K562 (cell line): ENCODE data around the gene ANO7. TPM values are rescaled to one million over a fixed set of nuclear protein-coding genes. Genes with fewer than 3 reads are reported as not detected.

Experiments
- ADNP ChIP-seq: fragments of 200-800 bp; sonication (Bioruptor generic); IDR thresholded peaks from 2 replicates; pipeline ENCODE4 v1.6.1; 2016; ENCODE audit warnings: missing genetic modification characterization, missing compliant biosample characterization
- ARID2 ChIP-seq: fragments of 450-650 bp; IDR thresholded peaks from 2 replicates; pipeline ENCODE4 v1.6.1; 2017; ENCODE audit warnings: antibody characterized with exemption, mild to moderate bottlenecking
- ATF6 ChIP-seq: sonication (generic); formaldehyde crosslinking; IDR thresholded peaks from 2 replicates; pipeline ENCODE4 v1.4.0; 2020; ENCODE audit warnings: mild to moderate bottlenecking, missing genetic modification reagents
- CAMTA2 ChIP-seq: fragments of 250-450 bp; sonication (Bioruptor Pico); conservative IDR thresholded peaks from 2 replicates; pipeline ENCODE4 v1.5.1; 2022
- EP400 ChIP-seq: fragments of 450-650 bp; IDR thresholded peaks from 2 replicates; pipeline ENCODE4 v1.6.1; 2017; ENCODE audit warnings: antibody characterized with exemption, mild to moderate bottlenecking, moderate library complexity
- ETS2 ChIP-seq: IDR thresholded peaks from 2 replicates; pipeline ENCODE4 v1.6.1; 2016; ENCODE audit warnings: borderline replicate concordance, missing genetic modification characterization, mild to moderate bottlenecking, moderate library complexity, missing compliant biosample characterization; ENCODE audit not compliant: poor library complexity, severe bottlenecking
- NR4A1 ChIP-seq, 2 experiments: fragments of 250-450 bp in 1 of 2; fragments of 450-650 bp in 1 of 2; sonication (Bioruptor Pico) in 1 of 2; IDR thresholded peaks; 2 replicates each; pipeline versions ENCODE4 v1.4.0 to v1.6.1; 2016 to 2020; ENCODE audit warnings: mild to moderate bottlenecking in 2 of 2, missing compliant biosample characterization in 1 of 2, missing genetic modification characterization in 1 of 2, moderate library complexity in 1 of 2
- PML ChIP-seq: IDR thresholded peaks from 2 replicates; pipeline ENCODE4 v1.6.1; 2012; ENCODE audit warnings: low read length, inconsistent platforms
- POLR2AphosphoS2 ChIP-seq: IDR thresholded peaks from 2 replicates; pipeline ENCODE4 v1.6.1; 2012; ENCODE audit warnings: low read length, improper control_type of control experiment
- PTTG1 ChIP-seq: fragments of 450-650 bp; IDR thresholded peaks from 2 replicates; pipeline ENCODE4 v1.6.1; 2016; ENCODE audit warnings: low read depth, mild to moderate bottlenecking, missing genetic modification characterization, missing compliant biosample characterization
- RBM39 ChIP-seq: fragments of 200-400 bp; formaldehyde crosslinking; optimal IDR thresholded peaks from 2 replicates; pipeline ENCODE3; 2018; ENCODE audit warnings: low read depth, low read length
- SAP30 ChIP-seq: fragments of 200-600 bp; sonication (generic); IDR thresholded peaks from 2 replicates; pipeline ENCODE4 v1.6.1; 2012; ENCODE audit warnings: borderline replicate concordance, low read depth, mild to moderate bottlenecking, moderate library complexity, low read length, control low read depth, inconsistent platforms; ENCODE audit not compliant: insufficient read depth, poor library complexity, severe bottlenecking
- SIN3B ChIP-seq: fragments of 450-650 bp; IDR thresholded peaks from 2 replicates; pipeline ENCODE4 v1.6.1; 2017; ENCODE audit warnings: low read depth, mild to moderate bottlenecking, moderate library complexity
- SMARCE1 ChIP-seq: fragments of 450-650 bp; IDR thresholded peaks from 2 replicates; pipeline ENCODE4 v1.7.1; 2016; ENCODE audit warnings: mild to moderate bottlenecking
- SNIP1 ChIP-seq: fragments of 450-650 bp; IDR thresholded peaks from 2 replicates; pipeline ENCODE4 v1.7.1; 2017; ENCODE audit warnings: low read depth, mild to moderate bottlenecking
- SRSF7 ChIP-seq: fragments of 200-400 bp; formaldehyde crosslinking; optimal IDR thresholded peaks from 2 replicates; pipeline ENCODE3; 2017; ENCODE audit warnings: mild to moderate bottlenecking, low read depth, low read length
- TAF1 ChIP-seq: IDR thresholded peaks from 2 replicates; pipeline ENCODE4 v1.6.1; 2011; ENCODE audit warnings: mild to moderate bottlenecking, low read length, moderate library complexity; ENCODE audit not compliant: insufficient read depth, control insufficient read depth, severe bottlenecking; ENCODE audit errors: extremely low read depth
- TCFL5 ChIP-seq: fragments of 250-450 bp; sonication (Bioruptor Pico); conservative IDR thresholded peaks from 2 replicates; pipeline ENCODE4 v1.6.1; 2021; ENCODE audit warnings: mild to moderate bottlenecking, moderate library complexity, matching md5 sums
- ZFX ChIP-seq: sonication (generic); formaldehyde crosslinking; IDR thresholded peaks from 2 replicates; pipeline ENCODE4 v1.8.0; 2022; ENCODE audit warnings: mild to moderate bottlenecking, missing genetic modification reagents, moderate library complexity
- ZNF217 ChIP-seq: sonication (generic); formaldehyde crosslinking; IDR thresholded peaks from 2 replicates; pipeline ENCODE4 v1.8.0; 2022; ENCODE audit warnings: mild to moderate bottlenecking, missing genetic modification reagents
- ZNF77 ChIP-seq: fragments of 250-450 bp; sonication (Bioruptor Pico); IDR thresholded peaks from 2 replicates; pipeline ENCODE4 v1.5.0; 2020
- ZNF780A ChIP-seq: fragments of 250-450 bp; sonication (Bioruptor Pico); IDR thresholded peaks from 2 replicates; pipeline ENCODE4 v1.5.0; 2021; ENCODE audit warnings: mild to moderate bottlenecking
- polyA plus RNA-seq, 8 experiments: library from polyadenylated mRNA; depleted of rRNA in 4 of 8; stranded (reverse) in 5 of 8; unstranded in 3 of 8; fragments of >200 nt; fragmentation: Nextera tagmentation in 2 of 8; fragmentation: Illumina TruSeq in 1 of 8; extraction: Ambion mirVana in 2 of 8; extraction: Trizol in 1 of 8; gene quantifications; 2 replicates each; pipeline versions ENCODE4 v1.2.1 to v1.2.3, GENCODE V29; 2011 to 2014; ENCODE audit warnings: inconsistent platforms in 1 of 8, missing spikeins in 1 of 8
- total RNA-seq, 7 experiments: library from RNA; depleted of rRNA in 6 of 7; stranded (reverse); fragments of >200 nt in 6 of 7; fragmentation: Illumina TruSeq in 2 of 7; extraction: Trizol in 2 of 7; gene quantifications; 2 replicates each; pipeline versions ENCODE4 v1.2.1 to v1.2.3, GENCODE V29; 2011 to 2021; ENCODE audit warnings: low replicate concordance in 1 of 7
- TF ChIP-seq, protein P1 (sequence below): sonication (generic); formaldehyde crosslinking; IDR thresholded peaks from 2 replicates; pipeline ENCODE4 v1.9.0; 2022; ENCODE audit warnings: mild to moderate bottlenecking, missing genetic modification reagents
- TF ChIP-seq, protein P2 (sequence below): fragments of 250-450 bp; sonication (Bioruptor Pico); IDR thresholded peaks from 2 replicates; pipeline ENCODE4 v1.9.0; 2021; ENCODE audit warnings: mild to moderate bottlenecking
- TF ChIP-seq, protein P3 (sequence below): fragments of 450-650 bp; IDR thresholded peaks from 2 replicates; pipeline ENCODE4 v1.6.1; 2017; ENCODE audit warnings: antibody characterized with exemption

Gene ANO7
- total and polyA plus RNA-seq, 9 of the 15 experiments (the other 6 are each of a cell fraction or from before 2014, with no cell fraction given): 0.28 to 5.1 (median 1.1) TPM

GRCh38 chr2:241149925-241150659 is 38.4 kb upstream of the ANO7 start, which contains the start of gene PPP1R7 (continued):
- TF ChIP-seq, protein P1, sequence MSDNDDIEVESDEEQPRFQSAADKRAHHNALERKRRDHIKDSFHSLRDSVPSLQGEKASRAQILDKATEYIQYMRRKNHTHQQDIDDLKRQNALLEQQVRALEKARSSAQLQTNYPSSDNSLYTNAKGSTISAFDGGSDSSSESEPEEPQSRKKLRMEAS (CRISPR knock-in tag): no peak; the same call in 1 of the 2 replicates
- TF ChIP-seq PTTG1 (tag) (no peak), SRSF7 (no peak), TCFL5 (CRISPR knock-in tag) (no peak), SMARCE1 (no peak), ADNP (tag) (peak; percentile 83), ARID2 (no peak), TAF1 (peak; percentile 74), POLR2AphosphoS2 (no peak), RBM39 (no peak), SIN3B (peak; percentile 91), ETS2 (tag) (no peak), EP400 (peak; percentile 53; the same call in 1 of the 2 replicates), PML (peak; percentile 42; the same call in 1 of the 2 replicates), ATF6 (no peak), ZNF780A (CRISPR knock-in tag) (no peak), CAMTA2 (CRISPR knock-in tag) (no peak), ZNF217 (CRISPR knock-in tag) (no peak), SNIP1 (no peak), ZFX (CRISPR knock-in tag) (peak; percentile 35; the same call in 1 of the 2 replicates), NR4A1 (CRISPR knock-in tag; IDR thresholded peaks at IDR 0.05) (no peak), NR4A1 (tag; IDR thresholded peaks at IDR 0.05) (no peak), ZNF77 (no peak), SAP30 (peak; percentile 56)
- TF ChIP-seq, protein P2, sequence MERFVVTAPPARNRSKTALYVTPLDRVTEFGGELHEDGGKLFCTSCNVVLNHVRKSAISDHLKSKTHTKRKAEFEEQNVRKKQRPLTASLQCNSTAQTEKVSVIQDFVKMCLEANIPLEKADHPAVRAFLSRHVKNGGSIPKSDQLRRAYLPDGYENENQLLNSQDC (CRISPR knock-in tag): no peak
- TF ChIP-seq, protein P3, sequence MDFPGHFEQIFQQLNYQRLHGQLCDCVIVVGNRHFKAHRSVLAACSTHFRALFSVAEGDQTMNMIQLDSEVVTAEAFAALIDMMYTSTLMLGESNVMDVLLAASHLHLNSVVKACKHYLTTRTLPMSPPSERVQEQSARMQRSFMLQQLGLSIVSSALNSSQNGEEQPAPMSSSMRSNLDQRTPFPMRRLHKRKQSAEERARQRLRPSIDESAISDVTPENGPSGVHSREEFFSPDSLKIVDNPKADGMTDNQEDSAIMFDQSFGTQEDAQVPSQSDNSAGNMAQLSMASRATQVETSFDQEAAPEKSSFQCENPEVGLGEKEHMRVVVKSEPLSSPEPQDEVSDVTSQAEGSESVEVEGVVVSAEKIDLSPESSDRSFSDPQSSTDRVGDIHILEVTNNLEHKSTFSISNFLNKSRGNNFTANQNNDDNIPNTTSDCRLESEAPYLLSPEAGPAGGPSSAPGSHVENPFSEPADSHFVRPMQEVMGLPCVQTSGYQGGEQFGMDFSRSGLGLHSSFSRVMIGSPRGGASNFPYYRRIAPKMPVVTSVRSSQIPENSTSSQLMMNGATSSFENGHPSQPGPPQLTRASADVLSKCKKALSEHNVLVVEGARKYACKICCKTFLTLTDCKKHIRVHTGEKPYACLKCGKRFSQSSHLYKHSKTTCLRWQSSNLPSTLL: no peak
